Activated naive CD4-positive, alpha-beta T cell treated with anti-CD3 and anti-CD28 coated beads, Interleukin-2, amount 50 U/mL, for 72 hours (primary cell): ENCODE measurements around the gene MISP3. TPM values are rescaled to one million over a fixed set of nuclear protein-coding genes. Genes with fewer than 3 reads are reported as not detected.
A peak's percentile ranks its signal among the peaks of the same experiment; 100 is the strongest.

ENCODE experiments used
- ATAC-seq, 2 donors: fragments of 150-1000 bp; cut with Tn5 transposase; 2 replicates each; pipeline ENCODE4 v1.10.0; 2021; ENCODE audit warnings: mild to moderate bottlenecking in 2 of 2, moderate library complexity in 2 of 2
- DNase-seq, 2 donors: peaks; one replicate each; pipeline ENCODE4 v3.0.0; 2021 to 2022; ENCODE audit warnings: low spot score in 2 of 2
- H3K27ac Mint-ChIP-seq, 2 donors: one replicate each; pipeline ENCODE4 v1.8.0; 2022; ENCODE audit warnings: mild to moderate bottlenecking in 2 of 2, mixed read lengths in 2 of 2
- H3K36me3 Mint-ChIP-seq, 2 donors: one replicate each; pipeline ENCODE4 v1.8.0; 2022; ENCODE audit warnings: mixed read lengths in 2 of 2
- H3K9me3 Mint-ChIP-seq, 2 donors: one replicate each; pipeline ENCODE4 v1.8.0; 2022; ENCODE audit warnings: mixed read lengths in 2 of 2
- total RNA-seq, 2 donors: library from RNA; stranded (reverse); gene quantifications; one replicate each; pipeline ENCODE4 v1.2.3, GENCODE V29; 2022

Gene MISP3
- total RNA-seq, 2 donors from 2014 or later, result 1.2 to 4.2 TPM

DNA sequence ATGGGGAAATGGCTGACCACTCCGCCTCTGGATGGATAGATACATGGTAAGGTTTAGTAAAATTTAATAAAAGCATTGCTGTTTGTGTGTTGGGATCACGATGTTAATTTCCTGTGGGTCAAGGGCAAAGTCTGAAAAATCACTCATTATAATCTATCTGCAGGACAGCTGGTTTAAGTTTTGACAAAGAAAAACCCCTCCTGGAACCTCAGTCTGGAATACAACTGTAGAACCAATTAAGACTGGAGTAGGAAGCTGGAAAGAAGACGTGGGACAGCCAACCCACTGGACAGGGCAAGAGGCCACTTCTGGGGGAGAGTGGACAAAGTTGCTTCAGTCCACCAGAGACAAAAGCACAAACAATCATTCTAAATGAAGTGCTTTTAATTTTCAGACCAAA lies 46.6 kb downstream of the MISP3 start:
- DNase-seq (no peak), ATAC-seq (no peak)
- Mint-ChIP-seq H3K27ac (peak overlapping the region; percentile 85 to 97), H3K9me3 (no peaks in the 10 kb centered on the region), H3K36me3 (peaks cover 0 to 5% of the 10 kb centered on the region in 2 donors)

DNA sequence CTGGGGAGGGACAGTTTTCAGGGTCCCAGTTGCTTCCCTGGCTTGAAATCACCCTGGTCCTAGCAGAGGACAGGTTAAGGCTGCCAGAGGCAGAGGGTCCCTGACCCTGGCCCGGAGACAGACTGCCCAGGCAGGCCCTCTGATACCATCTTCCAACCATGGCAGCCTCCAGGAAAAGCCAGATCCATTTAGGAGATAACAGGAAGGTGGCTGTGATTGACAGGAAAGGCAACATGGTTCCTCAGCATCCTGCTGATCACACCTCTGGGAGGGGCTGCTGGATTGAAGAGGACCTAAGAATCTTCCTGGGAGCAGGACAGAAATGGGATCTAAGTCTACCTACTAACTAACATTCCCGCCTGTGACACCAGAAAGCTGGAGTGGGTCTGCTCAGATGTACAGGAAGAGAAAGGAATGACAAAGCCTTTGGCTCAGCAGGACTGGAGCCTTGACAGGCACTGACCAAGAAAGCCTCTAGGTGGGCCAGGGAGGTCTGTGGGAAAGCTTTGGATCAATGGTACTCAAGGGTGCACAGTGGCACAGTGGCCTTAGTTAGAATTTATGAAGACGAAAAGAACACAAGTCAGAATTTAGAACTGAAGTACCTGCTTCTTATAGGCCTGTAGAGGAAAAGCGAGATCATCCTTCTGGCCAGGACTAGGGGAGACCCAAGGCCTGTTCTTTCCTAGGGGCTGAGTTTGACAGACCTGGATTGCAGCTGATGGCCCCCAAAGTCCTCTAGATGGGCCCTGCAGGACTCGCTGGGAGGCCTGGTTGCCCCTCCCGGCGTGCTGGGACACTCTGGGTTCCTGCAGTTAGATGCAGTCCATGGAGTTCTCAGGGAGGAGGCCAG lies 47.3 kb downstream of the MISP3 start:
- no peaks in the 10 kb centered on the region for H3K9me3 Mint-ChIP-seq
- DNase-seq, result no peak
- ATAC-seq, result no peak
- H3K36me3 Mint-ChIP-seq, result peaks cover 0 to 12% of the 10 kb centered on the region in 2 donors
- H3K27ac Mint-ChIP-seq, result no peak overlapping the region

GRCh38 chr19:14120497-14120780 lies 47.9 kb downstream of the MISP3 start:
- no peak for ATAC-seq
- no peaks in the 10 kb centered on the region for H3K9me3 Mint-ChIP-seq
- no peak overlapping the region for H3K27ac Mint-ChIP-seq
- H3K36me3 Mint-ChIP-seq, result peaks cover 0 to 15% of the 10 kb centered on the region in 2 donors
- no peak for DNase-seq

- H3K27ac Mint-ChIP-seq, result no peak overlapping the region
- peaks cover 0 to 17% of the 10 kb centered on the region in 2 donors for H3K36me3 Mint-ChIP-seq
- DNase-seq (no peak), ATAC-seq (no peak)
- no peaks in the 10 kb centered on the region for H3K9me3 Mint-ChIP-seq
Observed at GRCh38 chr19:14122924-14123323, 50.3 kb downstream of the MISP3 start.

Other genes with a start within 250 kb of the MISP3 start
- under 1 TPM; 0.88 to 0.98 TPM for gene NANOS3, start 195.7 kb upstream of the MISP3 start, total RNA-seq
- gene BRME1, start 166.7 kb upstream of the MISP3 start, total RNA-seq, result 10 to 100 TPM in 1 of 2 donors, 1 to 10 TPM in 1; 5.1 to 10.5 TPM
- 10 to 100 TPM; 29.4 to 57.9 TPM for gene CC2D1A, start 166.6 kb upstream of the MISP3 start, total RNA-seq
- under 1 TPM in 1 of 2 donors, not detected in 1; 0.34 TPM for gene PODNL1, start 134.4 kb upstream of the MISP3 start, total RNA-seq
- 10 to 100 TPM; 59.0 to 90.0 TPM for gene DCAF15, start 120.3 kb upstream of the MISP3 start, total RNA-seq
- 10 to 100 TPM in 1 of 2 donors, 1 to 10 TPM in 1; 9.7 to 14.5 TPM for gene RFX1, start 66.5 kb upstream of the MISP3 start, total RNA-seq
- gene RLN3, start 44.6 kb upstream of the MISP3 start, total RNA-seq, result not detected
- 10 to 100 TPM; 59.6 to 68.0 TPM for gene IL27RA, start 41.0 kb upstream of the MISP3 start, total RNA-seq
- not detected for gene PALM3, start 10.7 kb upstream of the MISP3 start, total RNA-seq
- not detected for gene C19orf67, start 13.0 kb downstream of the MISP3 start, total RNA-seq
- gene SAMD1, start 18.0 kb downstream of the MISP3 start, total RNA-seq, result 100 to 1,000 TPM in 1 of 2 donors, 10 to 100 TPM in 1; 39.7 to 101 TPM
- 10 to 100 TPM; 66.3 to 84.5 TPM for gene PRKACA, start 45.0 kb downstream of the MISP3 start, total RNA-seq
- gene ASF1B, start 63.8 kb downstream of the MISP3 start, total RNA-seq, result 10 to 100 TPM; 68.3 to 76.1 TPM
- 10 to 100 TPM in 1 of 2 donors, 1 to 10 TPM in 1; 9.2 to 25.7 TPM for gene ADGRL1, start 133.4 kb downstream of the MISP3 start, total RNA-seq